K562 (cell line): Measurements from ENCODE around the gene SORBS2. TPM values are rescaled to one million over a fixed set of nuclear protein-coding genes. Genes with fewer than 3 reads are reported as not detected.
A peak's percentile ranks its signal among the peaks of the same experiment; 100 is the strongest.

Experiments
- ATAC-seq: fragments of 200-7000 bp; cut with Tn5 transposase; 3 replicates; pipeline ENCODE4 v1.9.1; 2020; ENCODE audit warnings: moderate library complexity
- BruUV-seq: library from RNA; stranded (reverse); fragments of 400-500 nt; replicated peaks from 2 replicates; lab custom pipeline; 2021; lab: Mats Ljungman, UMichigan
- CTCF ChIA-PET: fragments of 300-600 bp; formaldehyde crosslinking; extraction: SDS; loops from one replicate; lab custom pipeline; 2021; ENCODE audit warnings: low intra/inter-chr PET ratio; lab: Yijun Ruan, JAX
- POLR2A ChIA-PET: fragments of 300-600, 350-650 bp; sonication (Branson Sonifier 250); formaldehyde crosslinking; extraction: SDS; loops from one replicate; lab custom pipeline; 2021; ENCODE audit warnings: antibody characterized with exemption, inconsistent platforms; lab: Yijun Ruan, JAX
- DNase-seq, 4 experiments: peaks; one replicate each; pipeline versions ENCODE4 v3.0.0 to v3.0.0-alpha.2; 2011 to 2018; ENCODE audit warnings: low spot score in 3 of 4, mixed read lengths in 3 of 4; ENCODE audit errors: extremely low read depth in 1 of 4
- FAIRE-seq: peaks from 2 replicates; lab custom pipeline; 2011; peaks lifted over from hg19 to GRCh38; lab: Jason Lieb, UNC
- H2AFZ ChIP-seq: 2 replicates; pipeline ENCODE4 v1.6.0; 2011; ENCODE audit warnings: low read depth, low read length, control low read depth, inconsistent platforms
- H3K27ac ChIP-seq: fragments of 200-600 bp; 3 replicates; pipeline ENCODE4 v1.8.0; 2011; ENCODE audit warnings: low read depth, mild to moderate bottlenecking, control low read depth, inconsistent platforms, low read length, moderate library complexity, mixed read lengths; ENCODE audit errors: extremely low read depth
- H3K27me3 ChIP-seq, 2 experiments: fragments of 300-600 bp in 1 of 2; 2 replicates in 1 of 2; 3 replicates in 1 of 2; pipeline versions ENCODE4 v1.6.0 to v1.8.0; 2011; ENCODE audit warnings: inconsistent platforms in 2 of 2, low read length in 2 of 2, mild to moderate bottlenecking in 1 of 2, mixed read lengths in 1 of 2, moderate library complexity in 1 of 2; ENCODE audit not compliant: control insufficient read depth in 2 of 2, insufficient read depth in 2 of 2
- H3K36me3 ChIP-seq: fragments of 300-600 bp; 3 replicates; pipeline ENCODE4 v1.8.0; 2011; ENCODE audit warnings: mild to moderate bottlenecking, low read length, inconsistent platforms; ENCODE audit not compliant: control insufficient read depth, insufficient read depth
- H3K4me1 ChIP-seq, 2 experiments: fragments of 200-600 bp in 1 of 2; replicated peaks in 1 of 2; 2 replicates in 1 of 2; 3 replicates in 1 of 2; pipeline versions ENCODE4 v1.5.1 to v1.8.0; 2011; ENCODE audit warnings: inconsistent platforms in 2 of 2, low read length in 2 of 2, mild to moderate bottlenecking in 1 of 2, mixed read lengths in 1 of 2, moderate library complexity in 1 of 2; ENCODE audit not compliant: control insufficient read depth in 2 of 2, insufficient read depth in 2 of 2
- H3K4me2 ChIP-seq: 2 replicates; pipeline ENCODE4 v1.6.1; 2011; ENCODE audit warnings: low read length, control low read depth, inconsistent platforms, mixed read lengths; ENCODE audit not compliant: insufficient read depth
- H3K4me3 ChIP-seq: fragments of 200-600 bp; sonication (generic), shearing (Covaris generic); 2 replicates; pipeline ENCODE4 v1.5.1; 2016; ENCODE audit warnings: control low read depth, inconsistent platforms
- H3K79me2 ChIP-seq: fragments of 200-600 bp; 3 replicates; pipeline ENCODE4 v1.8.0; 2011; ENCODE audit warnings: low read length, inconsistent platforms; ENCODE audit not compliant: control insufficient read depth, insufficient read depth
- H3K9ac ChIP-seq, 2 experiments: 2 replicates each; pipeline versions ENCODE4 v1.6.0 to v1.6.1; 2011; ENCODE audit warnings: low read depth in 2 of 2, low read length in 2 of 2, control low read depth in 1 of 2, inconsistent platforms in 1 of 2, mild to moderate bottlenecking in 1 of 2, mixed read lengths in 1 of 2; ENCODE audit not compliant: insufficient read depth in 1 of 2
- H3K9me1 ChIP-seq: one replicate; pipeline ENCODE4 v1.6.0; 2011; ENCODE audit warnings: inconsistent platforms, mild to moderate bottlenecking, low read length, moderate library complexity; ENCODE audit not compliant: control insufficient read depth, insufficient read depth
- H3K9me3 ChIP-seq: replicated peaks from 2 replicates; pipeline ENCODE4 v1.5.1; 2011; ENCODE audit warnings: low read depth, low read length, inconsistent platforms; ENCODE audit not compliant: control insufficient read depth, insufficient read depth
- H4K20me1 ChIP-seq: replicated peaks from 2 replicates; pipeline ENCODE4 v1.6.1; 2011; ENCODE audit warnings: low read length, inconsistent platforms, mixed read lengths; ENCODE audit not compliant: control insufficient read depth, insufficient read depth
- ELF2 ChIP-seq: fragments of 250-450 bp; sonication (Bioruptor Pico); IDR thresholded peaks from 2 replicates; pipeline ENCODE4 v1.5.0; 2021; ENCODE audit warnings: mild to moderate bottlenecking
- ETV6 ChIP-seq, 3 experiments: fragments of 150-350 bp in 1 of 3; sonication (generic) in 1 of 3; formaldehyde crosslinking in 1 of 3; IDR thresholded peaks; 2 replicates each; pipeline versions ENCODE4 v1.6.1 to v1.8.0; 2014 to 2022; ENCODE audit warnings: borderline replicate concordance in 2 of 3, low read depth in 2 of 3, antibody characterized with exemption in 1 of 3, low read length in 1 of 3, mild to moderate bottlenecking in 1 of 3, missing genetic modification reagents in 1 of 3
- NFE2 ChIP-seq: IDR thresholded peaks from 2 replicates; pipeline ENCODE4 v1.6.1; 2014; ENCODE audit warnings: antibody characterized with exemption, low read depth
- NR1H2 ChIP-seq: sonication (generic); formaldehyde crosslinking; IDR thresholded peaks from 2 replicates; pipeline ENCODE4 v1.4.0; 2020; ENCODE audit warnings: mild to moderate bottlenecking, missing genetic modification reagents
- ZNF197 ChIP-seq: fragments of 200-800 bp; sonication (Bioruptor generic); IDR thresholded peaks from 2 replicates; pipeline ENCODE4 v1.6.1; 2016; ENCODE audit warnings: low read depth, missing genetic modification characterization, missing compliant biosample characterization
- WGBS: fragments of 100-300 bp; shearing (Covaris generic); methylation state at CpG from one replicate; pipeline ENCODE4 v1.1.6; 2016; ENCODE audit warnings: low coverage, mixed read lengths; ENCODE audit not compliant: insufficient coverage; ENCODE audit errors: missing lambda C conversion rate; 5-methylcytosine and 5-hydroxymethylcytosine counted together
- in situ Hi-C: fragments of 300-500 bp; cut with MboI; formaldehyde crosslinking; loops from 4 replicates; pipeline ENCODE4 v1.15.0; 2018; ENCODE audit warnings: inconsistent platforms, mixed read lengths
- intact Hi-C: fragments of 100-400 bp; cut with micrococcal nuclease; formaldehyde crosslinking; loops from 2 replicates; pipeline ENCODE4 v1.14.2; 2022
- polyA plus RNA-seq, 8 experiments: library from polyadenylated mRNA; depleted of rRNA in 4 of 8; stranded (reverse) in 5 of 8; unstranded in 3 of 8; fragments of >200 nt; fragmentation: Nextera tagmentation in 2 of 8; fragmentation: Illumina TruSeq in 1 of 8; extraction: Ambion mirVana in 2 of 8; extraction: Trizol in 1 of 8; gene quantifications; 2 replicates each; pipeline versions ENCODE4 v1.2.1 to v1.2.3, GENCODE V29; 2011 to 2014; ENCODE audit warnings: inconsistent platforms in 1 of 8, missing spikeins in 1 of 8
- total RNA-seq, 7 experiments: library from RNA; depleted of rRNA in 6 of 7; stranded (reverse); fragments of >200 nt in 6 of 7; fragmentation: Illumina TruSeq in 2 of 7; extraction: Trizol in 2 of 7; gene quantifications; 2 replicates each; pipeline versions ENCODE4 v1.2.1 to v1.2.3, GENCODE V29; 2011 to 2021; ENCODE audit warnings: low replicate concordance in 1 of 7
- TF ChIP-seq, protein P1 (sequence below): sonication (generic); formaldehyde crosslinking; IDR thresholded peaks from 2 replicates; pipeline ENCODE4 v1.8.0; 2022; ENCODE audit warnings: mild to moderate bottlenecking, missing genetic modification reagents, borderline replicate concordance
- TF ChIP-seq, protein P2 (sequence below): IDR thresholded peaks from 2 replicates; pipeline ENCODE4 v1.6.1; 2012; ENCODE audit warnings: low read depth, low read length, improper control_type of control experiment, borderline replicate concordance
- TF ChIP-seq, protein P3 (sequence below): sonication (generic); formaldehyde crosslinking; IDR thresholded peaks from 2 replicates; pipeline ENCODE4 v1.8.1; 2022; ENCODE audit warnings: missing genetic modification reagents
- TF ChIP-seq, protein P4 (sequence below), 2 experiments: IDR thresholded peaks; 2 replicates each; pipeline ENCODE4 v1.6.1; 2011; ENCODE audit warnings: borderline replicate concordance in 1 of 2, control low read depth in 1 of 2, low read depth in 1 of 2, low read length in 1 of 2, mild to moderate bottlenecking in 1 of 2, mixed read lengths in 1 of 2, moderate library complexity in 1 of 2; ENCODE audit not compliant: insufficient read depth in 1 of 2, insufficient read length in 1 of 2, poor library complexity in 1 of 2, severe bottlenecking in 1 of 2; ENCODE audit errors: extremely low read depth in 1 of 2

The SORBS2 gene
- total and polyA plus RNA-seq, 9 of the 15 experiments (the other 6 are each of a cell fraction or from before 2014, with no cell fraction given) = 0.29 TPM; not detected in 8

DNA sequence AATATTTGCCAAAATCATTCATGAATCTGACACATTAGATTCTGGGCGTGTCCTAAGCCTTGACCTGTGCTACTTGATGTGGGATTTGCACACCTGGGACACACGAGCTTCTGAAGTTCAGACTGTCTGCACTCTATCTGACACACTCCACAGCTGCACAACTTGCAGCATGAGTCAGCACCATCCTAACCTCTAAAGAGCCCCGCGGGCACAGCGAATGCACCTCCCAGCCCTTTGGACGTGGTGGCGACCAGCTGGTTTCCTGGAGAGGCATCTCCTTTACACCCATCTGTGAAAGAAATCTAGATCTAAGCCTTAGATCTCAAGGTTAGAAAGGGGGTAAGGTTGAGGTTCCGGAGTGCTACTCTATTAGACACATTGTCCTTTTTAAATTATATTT, 69.2 kb downstream of the SORBS2 start:
- WGBS = 1% methylated on average over 8 of the region's 8 CpGs
- Histone ChIP-seq H4K20me1 (no peaks in the 10 kb centered on the region), H2AFZ (no peak overlapping the region), H3K9ac (no peak overlapping the region), H3K4me2 (no peak overlapping the region), H3K9me3 (no peaks in the 10 kb centered on the region), H3K4me3 (no peak overlapping the region), H3K27me3 (peaks cover 8 to 36% of the 10 kb centered on the region in 2 experiments; a peak in 4 of 5 replicates), H3K36me3 (no peaks in the 10 kb centered on the region), H3K9me1 (no peaks in the 10 kb centered on the region), H3K27ac (no peak overlapping the region)
- ChIA-PET POLR2A (no interaction called here), CTCF (no interaction called here)
- FAIRE-seq = no peak
- intact Hi-C loops (no loop called here), in situ Hi-C loops (no loop called here)
- TF ChIP-seq NFE2 (peak; percentile 40; the same call in 1 of the 2 replicates), ZNF197 (CRISPR knock-in tag) (no peak), NR1H2 (no peak), ELF2 (no peak), ETV6 (IDR thresholded peaks at IDR 0.05; ENCODE audit: borderline replicate concordance in 1 of 2, low read depth in 2 of 2, low read length in 1 of 2) (no peak), ETV6 (CRISPR knock-in tag; IDR thresholded peaks at IDR 0.05; ENCODE audit: borderline replicate concordance) (no peak)
- TF ChIP-seq, protein P1, sequence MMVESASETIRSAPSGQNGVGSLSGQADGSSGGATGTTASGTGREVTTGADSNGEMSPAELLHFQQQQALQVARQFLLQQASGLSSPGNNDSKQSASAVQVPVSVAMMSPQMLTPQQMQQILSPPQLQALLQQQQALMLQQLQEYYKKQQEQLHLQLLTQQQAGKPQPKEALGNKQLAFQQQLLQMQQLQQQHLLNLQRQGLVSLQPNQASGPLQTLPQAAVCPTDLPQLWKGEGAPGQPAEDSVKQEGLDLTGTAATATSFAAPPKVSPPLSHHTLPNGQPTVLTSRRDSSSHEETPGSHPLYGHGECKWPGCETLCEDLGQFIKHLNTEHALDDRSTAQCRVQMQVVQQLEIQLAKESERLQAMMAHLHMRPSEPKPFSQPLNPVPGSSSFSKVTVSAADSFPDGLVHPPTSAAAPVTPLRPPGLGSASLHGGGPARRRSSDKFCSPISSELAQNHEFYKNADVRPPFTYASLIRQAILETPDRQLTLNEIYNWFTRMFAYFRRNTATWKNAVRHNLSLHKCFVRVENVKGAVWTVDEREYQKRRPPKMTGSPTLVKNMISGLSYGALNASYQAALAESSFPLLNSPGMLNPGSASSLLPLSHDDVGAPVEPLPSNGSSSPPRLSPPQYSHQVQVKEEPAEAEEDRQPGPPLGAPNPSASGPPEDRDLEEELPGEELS (CRISPR knock-in tag) = no peak
- TF ChIP-seq, protein P2, sequence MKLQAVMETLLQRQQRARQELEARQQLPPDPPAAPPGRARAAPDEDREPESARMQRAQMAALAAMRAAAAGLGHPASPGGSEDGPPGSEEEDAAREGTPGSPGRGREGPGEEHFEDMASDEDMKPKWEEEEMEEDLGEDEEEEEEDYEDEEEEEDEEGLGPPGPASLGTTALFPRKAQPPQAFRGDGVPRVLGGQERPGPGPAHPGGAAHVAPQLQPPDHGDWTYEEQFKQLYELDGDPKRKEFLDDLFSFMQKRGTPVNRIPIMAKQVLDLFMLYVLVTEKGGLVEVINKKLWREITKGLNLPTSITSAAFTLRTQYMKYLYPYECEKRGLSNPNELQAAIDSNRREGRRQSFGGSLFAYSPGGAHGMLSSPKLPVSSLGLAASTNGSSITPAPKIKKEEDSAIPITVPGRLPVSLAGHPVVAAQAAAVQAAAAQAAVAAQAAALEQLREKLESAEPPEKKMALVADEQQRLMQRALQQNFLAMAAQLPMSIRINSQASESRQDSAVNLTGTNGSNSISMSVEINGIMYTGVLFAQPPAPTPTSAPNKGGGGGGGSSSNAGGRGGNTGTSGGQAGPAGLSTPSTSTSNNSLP = no peak
- TF ChIP-seq, protein P3, sequence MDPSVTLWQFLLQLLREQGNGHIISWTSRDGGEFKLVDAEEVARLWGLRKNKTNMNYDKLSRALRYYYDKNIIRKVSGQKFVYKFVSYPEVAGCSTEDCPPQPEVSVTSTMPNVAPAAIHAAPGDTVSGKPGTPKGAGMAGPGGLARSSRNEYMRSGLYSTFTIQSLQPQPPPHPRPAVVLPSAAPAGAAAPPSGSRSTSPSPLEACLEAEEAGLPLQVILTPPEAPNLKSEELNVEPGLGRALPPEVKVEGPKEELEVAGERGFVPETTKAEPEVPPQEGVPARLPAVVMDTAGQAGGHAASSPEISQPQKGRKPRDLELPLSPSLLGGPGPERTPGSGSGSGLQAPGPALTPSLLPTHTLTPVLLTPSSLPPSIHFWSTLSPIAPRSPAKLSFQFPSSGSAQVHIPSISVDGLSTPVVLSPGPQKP (CRISPR knock-in tag) = no peak
- TF ChIP-seq, protein P4, sequence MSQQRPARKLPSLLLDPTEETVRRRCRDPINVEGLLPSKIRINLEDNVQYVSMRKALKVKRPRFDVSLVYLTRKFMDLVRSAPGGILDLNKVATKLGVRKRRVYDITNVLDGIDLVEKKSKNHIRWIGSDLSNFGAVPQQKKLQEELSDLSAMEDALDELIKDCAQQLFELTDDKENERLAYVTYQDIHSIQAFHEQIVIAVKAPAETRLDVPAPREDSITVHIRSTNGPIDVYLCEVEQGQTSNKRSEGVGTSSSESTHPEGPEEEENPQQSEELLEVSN (IDR thresholded peaks at IDR 0.05; ENCODE audit: borderline replicate concordance in 1 of 2, extremely low read depth in 1 of 2, insufficient read depth in 1 of 2, insufficient read length in 1 of 2, low read depth in 1 of 2, low read length in 1 of 2, poor library complexity in 1 of 2, severe bottlenecking in 1 of 2) = no peak
- TF ChIP-seq, all 486 proteins: peak for 1
- DNase-seq = no peak
- H3K79me2 ChIP-seq = no peaks in the 10 kb centered on the region
- BruUV-seq = no TSS peak
- no peaks in the 10 kb centered on the region for H3K4me1 ChIP-seq
- ATAC-seq = 0 out of 3 replicates have a peak, but pooled peaks have one; percentile 40
